Suprapubic skin (tissue), 4 donors: Measurements from ENCODE around the gene IFRD1.

Experiments used
- CTCF ChIP-seq, 2 donors: fragments of 200-600 bp in 1 of 2; fragments of 450-650 bp in 1 of 2; sonication (generic) in 1 of 2; IDR thresholded peaks; one replicate each; pipeline ENCODE4 v1.5.1; 2016 to 2019; ENCODE audit warnings: antibody characterized with exemption in 2 of 2, mild to moderate bottlenecking in 1 of 2, moderate library complexity in 1 of 2
- POLR2A ChIP-seq, 2 donors: fragments of 450-650 bp; IDR thresholded peaks; one replicate each; pipeline ENCODE4 v1.6.1; 2017; ENCODE audit warnings: antibody characterized with exemption in 2 of 2, mild to moderate bottlenecking in 2 of 2, moderate library complexity in 2 of 2
- POLR2AphosphoS5 ChIP-seq, 3 donors: sonication (generic); formaldehyde crosslinking; IDR thresholded peaks; one replicate each; pipeline ENCODE4 v1.6.1; 2017; ENCODE audit warnings: antibody characterized with exemption in 3 of 3

- TF ChIP-seq CTCF (IDR thresholded peaks at IDR 0.05) (no peak), POLR2AphosphoS5 (IDR thresholded peaks at IDR 0.05) (peak; percentile 66 to 75 (median 67)), POLR2A (IDR thresholded peaks at IDR 0.05) (peak in 1 of 2 donors; percentile 62)
Measured at GRCh38 chr7:112450807-112451761, 824 bp downstream of the IFRD1 start.
